GM19043 (cell line): ENCODE measurements around the gene ANXA9.

Source experiments
- ATAC-seq: cut with Tn5 transposase; IDR thresholded peaks from one replicate; pipeline ENCODE4 v1.9.1; 2021; ENCODE audit warnings: low read depth; ENCODE audit not compliant: unreplicated experiment

Gene ANXA9

GRCh38 chr1:150974580-150975478 lies 7.3 kb upstream of the ANXA9 start, which contains the start of gene CERS2:
TSS of gene CERS2 (minus strand) at chr1:150974835. CDS start at chr1:150969090, 5,745 bp downstream.
- ATAC-seq, result no peak

GRCh38 chr1:150976401-150976821 lies 5.7 kb upstream of the ANXA9 start:
- no peak for ATAC-seq

- no peak for ATAC-seq
Measured at GRCh38 chr1:150976879-150977694, 5.0 kb upstream of the ANXA9 start.

- no peak for ATAC-seq
Measured at GRCh38 chr1:150979092-150980056, 2.7 kb upstream of the ANXA9 start.

GRCh38 chr1:150981177-150981804 lies 801 bp upstream of the ANXA9 start:
- no peak for ATAC-seq

GRCh38 chr1:150985179-150985825 lies 3.2 kb downstream of the ANXA9 start:
- no peak for ATAC-seq

- no peak for ATAC-seq
Measured at GRCh38 chr1:150987924-150988323, 5.8 kb downstream of the ANXA9 start.

GRCh38 chr1:150992626-150993025 lies 10.5 kb downstream of the ANXA9 start:
- no peak for ATAC-seq

- no peak for ATAC-seq
Measured at GRCh38 chr1:150994248-150994647, 12.2 kb downstream of the ANXA9 start.

DNA sequence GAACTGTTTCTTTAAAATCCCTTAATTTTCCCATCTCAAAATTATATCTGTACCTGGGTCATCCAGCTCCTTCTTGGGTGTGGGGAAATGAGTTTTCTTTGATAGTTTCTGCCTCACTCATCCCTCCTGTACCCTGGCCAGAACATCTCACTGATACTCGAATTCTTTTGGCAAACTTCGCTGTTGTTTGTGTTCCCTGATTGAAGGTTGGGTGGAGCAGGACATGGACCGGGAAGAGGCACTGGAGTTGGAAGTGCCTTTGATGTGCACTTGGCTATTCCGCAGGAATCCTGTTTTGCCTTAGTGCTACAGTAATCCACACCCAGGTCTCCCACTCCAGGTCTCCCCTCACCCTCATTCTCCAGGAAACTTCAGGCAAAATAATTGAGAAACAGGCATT lies 13.4 kb downstream of the ANXA9 start:
- ATAC-seq, result no peak

DNA sequence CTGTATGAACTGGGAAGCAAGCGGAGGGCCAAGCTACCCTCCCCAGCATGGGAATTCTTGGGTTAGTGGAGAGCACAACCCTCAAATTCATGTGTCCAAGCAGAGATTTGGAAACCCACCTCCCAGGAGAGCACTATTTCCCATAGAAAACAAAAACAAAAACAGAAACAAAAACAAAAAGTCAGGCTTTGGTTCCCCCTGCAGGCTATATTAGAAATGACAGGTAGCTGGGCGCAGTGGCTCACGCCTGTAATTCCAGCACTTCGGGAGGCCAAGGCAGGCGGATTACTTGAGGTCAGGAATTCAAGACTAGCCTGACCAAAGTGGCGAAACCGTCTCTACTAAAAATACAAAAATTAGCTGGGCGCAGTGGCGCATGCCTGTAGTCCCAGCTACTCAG lies 13.8 kb downstream of the ANXA9 start:
- no peak for ATAC-seq

- ATAC-seq, result no peak
Measured at GRCh38 chr1:150997126-150997872, 15.2 kb downstream of the ANXA9 start.

DNA sequence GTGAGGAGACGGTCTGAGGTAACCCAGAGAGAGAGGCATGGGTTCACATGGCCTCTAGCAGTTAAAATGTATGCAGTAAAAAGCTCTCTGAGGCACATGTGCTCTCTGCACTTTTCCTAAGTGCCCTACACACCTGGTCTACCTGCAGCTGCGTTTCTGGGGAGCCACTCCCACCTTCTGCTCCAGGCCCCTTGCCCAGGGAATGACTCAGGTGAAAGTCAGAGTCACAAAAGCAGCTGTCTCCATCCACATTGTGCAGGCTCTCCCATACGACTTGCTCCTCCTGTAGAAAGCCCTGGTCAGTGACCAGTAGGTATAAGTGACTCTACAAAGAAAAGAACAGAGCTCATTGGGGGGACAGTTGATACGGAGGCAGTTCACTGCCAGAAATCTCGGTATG lies 15.9 kb downstream of the ANXA9 start:
- ATAC-seq, result no peak

DNA sequence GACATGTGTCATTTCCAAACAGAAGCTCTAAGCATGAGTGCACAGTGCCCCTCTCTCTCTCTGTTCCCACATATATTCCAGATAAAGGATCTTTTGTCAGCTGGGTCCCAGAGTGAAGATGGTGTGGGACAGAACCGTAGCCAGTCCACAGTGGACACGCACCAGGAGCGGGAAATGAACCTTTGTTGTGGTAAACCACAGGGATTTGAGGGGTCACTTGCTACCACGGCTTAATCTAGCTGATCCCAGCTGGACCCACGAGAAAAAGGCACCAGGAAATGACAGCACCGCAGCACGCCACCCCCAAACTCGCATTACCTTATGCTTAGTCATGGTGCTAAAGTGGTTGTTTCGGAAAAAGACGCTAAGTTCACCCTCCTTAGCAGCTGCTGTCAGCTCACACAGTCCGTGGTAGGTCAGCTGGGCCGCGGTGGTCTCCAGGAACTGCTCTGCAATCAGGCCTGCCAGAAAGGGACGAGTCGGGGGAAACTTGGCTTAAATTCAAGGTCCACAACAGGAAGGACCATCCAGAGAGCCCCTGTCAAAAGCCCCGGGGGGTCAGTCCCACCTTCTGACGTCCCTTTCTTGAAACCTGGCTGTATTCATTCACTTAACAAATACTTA lies 17.1 kb downstream of the ANXA9 start:
- no peak for ATAC-seq

DNA sequence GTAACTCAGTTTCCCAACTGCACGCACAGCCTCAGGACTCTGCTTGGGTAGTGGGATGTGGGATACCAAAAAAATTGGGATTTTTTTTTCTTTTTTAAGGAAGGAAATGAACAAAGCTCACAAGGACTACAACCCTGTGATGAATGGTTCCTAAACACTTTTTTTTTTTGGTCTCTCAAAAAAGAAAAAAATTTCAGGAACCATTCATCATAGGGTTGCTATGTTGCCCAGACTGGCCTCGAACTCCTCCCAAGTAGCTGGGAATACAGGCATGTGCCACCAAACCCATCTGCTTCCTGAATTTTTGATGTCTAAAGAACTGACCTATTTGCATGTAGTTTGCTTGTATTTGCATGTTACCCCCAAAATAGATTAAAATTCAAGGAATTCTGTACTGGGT lies 17.8 kb downstream of the ANXA9 start:
- ATAC-seq, result no peak

GRCh38 chr1:151000408-151000807 lies 18.3 kb downstream of the ANXA9 start:
- no peak for ATAC-seq

GRCh38 chr1:151001602-151002001 lies 19.5 kb downstream of the ANXA9 start:
- ATAC-seq, result no peak

DNA sequence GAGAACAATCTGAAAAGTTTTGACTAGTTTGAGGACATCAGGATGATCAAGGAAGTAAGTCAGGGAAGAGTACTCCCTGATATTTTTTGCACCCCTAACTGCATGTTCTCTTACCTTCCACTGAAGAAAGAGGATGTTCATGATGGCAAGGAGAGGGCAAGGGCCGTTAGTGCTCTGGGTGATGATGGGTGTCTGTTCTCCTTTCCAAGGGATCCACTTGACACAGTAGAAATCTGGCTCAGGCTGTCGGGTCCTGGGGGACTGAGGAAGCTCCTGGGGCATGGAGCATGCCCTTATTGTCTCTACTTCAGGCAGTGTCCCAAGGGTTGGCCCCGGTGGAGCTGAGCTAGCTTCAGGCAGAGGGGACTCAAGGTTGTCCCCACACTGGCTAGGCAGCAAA lies 20.0 kb downstream of the ANXA9 start:
- no peak for ATAC-seq
